Fibroblast of mammary gland (primary cell): ENCODE measurements around the gene ARHGAP10.

Experiments
- DNase-seq: peaks from one replicate; pipeline ENCODE4 v3.0.0-alpha.2; 2010; ENCODE audit warnings: low read depth
- H3K4me3 ChIP-seq: 2 replicates; pipeline ENCODE4 v1.5.1; 2011; ENCODE audit warnings: low read depth, mild to moderate bottlenecking, low read length, moderate library complexity; ENCODE audit not compliant: control insufficient read depth
- CTCF ChIP-seq: conservative IDR thresholded peaks from 2 replicates; pipeline ENCODE4 v1.5.1; 2011; ENCODE audit warnings: low read depth, low read length, inconsistent platforms; ENCODE audit not compliant: control insufficient read depth, insufficient read depth

ARHGAP10 gene

GRCh38 chr4:147764337-147764736 is 32.4 kb downstream of the ARHGAP10 start:
- peak; percentile 44 for DNase-seq
- H3K4me3 ChIP-seq = no peak overlapping the region
- no peak for TF ChIP-seq CTCF

- no peak overlapping the region for H3K4me3 ChIP-seq
- DNase-seq = no peak
- TF ChIP-seq CTCF = no peak
Measured at GRCh38 chr4:147765121-147765529, 33.2 kb downstream of the ARHGAP10 start.

GRCh38 chr4:147768113-147768512 is 36.2 kb downstream of the ARHGAP10 start:
- TF ChIP-seq CTCF = no peak
- peak; percentile 69 for DNase-seq
- no peak overlapping the region for H3K4me3 ChIP-seq

GRCh38 chr4:147769386-147769785 is 37.5 kb downstream of the ARHGAP10 start:
- no peak for DNase-seq
- H3K4me3 ChIP-seq = no peak overlapping the region
- TF ChIP-seq CTCF = no peak

GRCh38 chr4:147770831-147771230 is 38.9 kb downstream of the ARHGAP10 start:
- no peak for DNase-seq
- TF ChIP-seq CTCF = no peak
- no peak overlapping the region for H3K4me3 ChIP-seq

GRCh38 chr4:147772056-147772455 is 40.2 kb downstream of the ARHGAP10 start:
- no peak for TF ChIP-seq CTCF
- DNase-seq = no peak
- H3K4me3 ChIP-seq = no peak overlapping the region

- H3K4me3 ChIP-seq = no peak overlapping the region
- TF ChIP-seq CTCF = no peak
- DNase-seq = peak; percentile 83
Measured at GRCh38 chr4:147772459-147772969, 40.6 kb downstream of the ARHGAP10 start.
